VCaP (cell line): ENCODE measurements around the gene SLC9A9.

Experiments
- H3K27ac ChIP-seq: fragments of 450-650 bp; 2 replicates; pipeline ENCODE4 v1.5.1; 2017
- CTCF ChIP-seq: fragments of 450-650 bp; conservative IDR thresholded peaks from 2 replicates; pipeline ENCODE4 v1.5.1; 2017; ENCODE audit warnings: mild to moderate bottlenecking, moderate library complexity

Gene SLC9A9

GRCh38 chr3:143252931-143253330 lies 595.3 kb downstream of the SLC9A9 start:
- no peak overlapping the region for H3K27ac ChIP-seq
- no peak for TF ChIP-seq CTCF

GRCh38 chr3:143249014-143249413 lies 599.3 kb downstream of the SLC9A9 start:
- H3K27ac ChIP-seq = no peak overlapping the region
- no peak for TF ChIP-seq CTCF

GRCh38 chr3:143247073-143247472 lies 601.2 kb downstream of the SLC9A9 start:
- H3K27ac ChIP-seq = no peak overlapping the region
- no peak for TF ChIP-seq CTCF

DNA sequence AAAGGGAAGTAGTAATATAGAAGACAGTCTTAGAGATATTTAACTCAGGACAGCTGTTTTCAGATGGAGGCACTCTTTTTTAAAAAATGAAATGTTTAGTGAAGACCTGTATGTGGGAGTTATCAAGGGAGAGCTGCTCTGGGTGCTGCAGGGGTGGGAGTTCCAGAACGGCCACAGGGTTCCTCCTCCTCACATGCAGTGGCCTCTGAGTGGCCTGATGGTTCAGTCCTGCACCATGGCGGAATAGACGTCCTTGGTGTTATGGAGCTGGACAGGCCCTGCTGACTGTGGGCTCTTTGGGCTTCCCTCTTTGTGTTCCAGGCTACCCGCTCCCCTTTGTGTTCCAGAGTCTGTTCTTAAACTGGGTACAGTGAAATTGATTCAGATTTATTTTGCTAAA lies 602.6 kb downstream of the SLC9A9 start:
- TF ChIP-seq CTCF = no peak
- H3K27ac ChIP-seq = no peak overlapping the region

DNA sequence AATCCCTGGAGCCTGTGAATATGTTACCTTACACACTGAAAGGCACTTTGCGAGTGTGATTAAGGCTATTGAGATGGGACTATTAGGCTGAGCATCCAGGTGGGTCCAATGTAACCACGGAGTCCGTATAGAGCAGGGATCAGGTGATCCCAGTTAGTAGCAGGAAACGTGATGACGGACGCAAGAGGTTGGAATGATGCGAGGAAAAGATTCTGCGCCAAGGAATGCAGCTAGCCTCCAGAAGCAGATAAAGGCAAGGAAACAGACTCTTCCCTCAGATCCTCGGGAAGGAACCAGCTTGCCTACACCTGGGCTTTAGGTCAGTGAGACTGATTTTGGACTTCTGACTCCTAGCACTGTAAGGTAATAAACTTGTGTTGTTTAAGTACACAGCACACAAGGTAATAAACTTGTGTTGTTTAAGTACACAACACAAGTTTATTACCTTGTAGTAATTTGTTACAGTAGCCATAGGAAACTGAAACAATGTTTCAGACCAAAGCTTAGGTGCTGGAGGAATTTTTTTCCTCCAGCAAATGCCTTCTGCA lies 603.7 kb downstream of the SLC9A9 start:
- TF ChIP-seq CTCF = no peak
- H3K27ac ChIP-seq = peak overlapping the region; percentile 47

DNA sequence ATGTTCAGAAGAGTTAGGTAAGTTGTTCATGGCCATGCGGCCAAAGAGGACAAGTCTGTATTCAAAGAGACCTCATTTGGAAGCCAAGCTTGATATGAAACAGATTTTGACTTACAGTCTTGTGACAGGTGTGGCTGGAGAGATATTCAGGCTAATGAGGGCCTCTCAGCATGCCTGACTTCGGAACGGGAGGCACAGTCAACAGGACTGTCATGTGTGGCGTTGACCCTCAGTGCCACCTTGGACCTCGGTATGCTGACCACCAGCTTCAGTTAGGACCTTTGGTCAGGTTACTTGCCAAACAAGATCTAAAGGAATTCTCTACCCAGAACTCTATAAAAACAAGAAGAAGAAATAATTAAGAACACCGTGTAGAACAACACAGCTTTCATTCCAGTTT lies 604.6 kb downstream of the SLC9A9 start:
- no peak for TF ChIP-seq CTCF
- H3K27ac ChIP-seq = no peak overlapping the region

DNA sequence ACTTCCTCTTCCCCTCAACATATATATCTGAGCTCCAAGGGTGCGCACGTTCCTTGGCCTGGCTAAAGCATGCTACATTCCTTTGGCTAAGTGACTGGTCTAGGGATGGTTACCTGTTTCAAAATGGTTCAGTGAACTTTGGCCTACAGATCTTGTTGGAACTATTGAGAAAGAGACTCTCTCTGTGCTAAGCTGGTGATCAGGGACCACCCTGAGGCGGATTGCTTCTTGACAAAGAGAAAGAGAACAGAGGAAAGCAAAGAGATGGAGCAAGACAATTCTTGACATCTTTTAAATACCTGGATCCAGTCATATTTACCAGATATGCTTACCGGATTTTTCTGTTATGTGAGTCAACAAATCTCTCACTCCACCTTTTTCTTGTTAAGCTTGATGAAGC lies 605.6 kb downstream of the SLC9A9 start:
- TF ChIP-seq CTCF = no peak
- no peak overlapping the region for H3K27ac ChIP-seq
